ENCODE data around the gene PLXDC1. TPM values are rescaled to one million over a fixed set of nuclear protein-coding genes. Genes with fewer than 3 reads are reported as not detected.

The PLXDC1 gene
- total and polyA plus RNA-seq, 2 of the 13 experiments (the other 11 are each of a cell fraction or from before 2014, with no cell fraction given), result not detected

DNA sequence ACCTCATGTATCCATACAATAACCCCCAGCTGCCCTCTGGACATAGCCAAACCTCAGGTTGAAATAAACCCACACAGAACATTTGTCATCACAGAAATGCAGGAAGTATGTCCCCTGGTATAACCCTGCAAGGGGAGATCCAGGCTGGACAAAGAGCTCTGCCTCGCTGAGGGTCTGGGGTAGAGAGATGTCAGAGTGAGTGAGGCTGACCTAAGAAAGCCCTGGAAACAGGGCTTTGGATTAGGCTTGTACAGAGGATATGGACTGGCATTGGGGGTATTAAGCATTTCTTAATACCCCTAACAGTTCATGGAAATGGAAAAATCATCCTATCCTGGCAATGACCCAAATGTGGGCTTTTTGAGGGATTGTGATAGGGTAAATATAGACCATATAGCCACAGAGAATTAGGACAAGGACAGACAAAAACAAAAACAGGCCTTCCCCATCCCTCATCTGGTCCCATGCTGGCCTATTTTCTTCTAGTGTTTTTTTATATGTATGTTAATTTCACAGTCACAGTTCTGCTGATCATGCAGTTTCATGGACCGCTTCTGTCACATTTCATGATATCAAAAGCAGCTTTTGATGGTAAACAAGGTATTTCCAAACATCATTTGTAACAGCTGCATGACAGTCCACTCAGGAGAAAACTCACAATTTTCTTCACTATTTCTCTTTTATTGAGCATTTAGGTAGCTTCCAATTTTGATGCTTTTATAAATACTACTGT lies 26.1 kb downstream of the PLXDC1 start:
- ATAC-seq (no peak), FAIRE-seq (no peak), DNase-seq (ENCODE audit: low spot score) (no peak)
- no peak overlapping the region for H2AFZ ChIP-seq (ENCODE audit: low read length)
- H3K4me2 ChIP-seq (ENCODE audit: low read depth, low read length), result no peak overlapping the region
- intact Hi-C loops (cut with micrococcal nuclease; ENCODE audit: unreplicated experiment) (no loop called here), in situ Hi-C loops (cut with HindIII; ENCODE audit: extremely low pct_ligation_motif_present, low pct_unique_long_range_greater_than_20kb) (no loop called here)
- no peak overlapping the region for H3K27ac ChIP-seq (ENCODE audit: extremely low read length, insufficient read depth, low read length)
- H3K9ac ChIP-seq (ENCODE audit: insufficient read depth, low read depth, low read length), result no peak overlapping the region
- no peaks in the 10 kb centered on the region for H4K20me1 ChIP-seq (ENCODE audit: insufficient read depth, low read length)
- peaks cover 2 to 16% of the 10 kb centered on the region in 2 experiments; a peak in 4 of 5 replicates for H3K27me3 ChIP-seq (ENCODE audit: control insufficient read depth in 1 of 2, insufficient read depth in 2 of 2, low read length in 2 of 2)
- BruUV-seq (replicated peaks), result no TSS peak
- no peaks in the 10 kb centered on the region for H3K36me3 ChIP-seq (replicated peaks in 1 of 2; ENCODE audit: control insufficient read depth in 1 of 2, insufficient read depth in 2 of 2, low read length in 2 of 2)
- CTCF ChIA-PET (ENCODE audit: low intra/inter-chr PET ratio, low total read pairs), result no interaction called here
- no peaks in the 10 kb centered on the region for H3K79me2 ChIP-seq (ENCODE audit: insufficient read depth, low read length)
- no peaks in the 10 kb centered on the region for H3K4me1 ChIP-seq (ENCODE audit: insufficient read depth, low read length)
- 62% methylated on average over 2 of the region's 2 CpGs for WGBS (ENCODE audit: low lambda C conversion rate)
- TF ChIP-seq MAFF (IDR thresholded peaks at IDR 0.05; ENCODE audit: low read depth, low read length) (peak; percentile 97), ZNF891 (CRISPR knock-in tag; IDR thresholded peaks at IDR 0.05) (no peak), MAFK (conservative IDR thresholded peaks at IDR 0.05 in 1 of 2, IDR thresholded peaks at IDR 0.05 in 1 of 2; ENCODE audit: low read length in 2 of 2) (peak; percentile 96 to 97), FOXP1 (IDR thresholded peaks at IDR 0.05) (no peak), FOXP1 (CRISPR knock-in tag; IDR thresholded peaks at IDR 0.05) (no peak)
- POLR2A ChIA-PET, result interaction anchor here (1.5 kb wide), 1 partner anchor 11 kb away, joined by 4 read pairs; no protein-coding TSS in a partner anchor
- H3K4me3 ChIP-seq (replicated peaks in 1 of 3; ENCODE audit: insufficient read depth in 1 of 3, low read depth in 2 of 3, low read length in 3 of 3), result no peak overlapping the region
- no peaks in the 10 kb centered on the region for H3K9me3 ChIP-seq (ENCODE audit: low read length)

DNA sequence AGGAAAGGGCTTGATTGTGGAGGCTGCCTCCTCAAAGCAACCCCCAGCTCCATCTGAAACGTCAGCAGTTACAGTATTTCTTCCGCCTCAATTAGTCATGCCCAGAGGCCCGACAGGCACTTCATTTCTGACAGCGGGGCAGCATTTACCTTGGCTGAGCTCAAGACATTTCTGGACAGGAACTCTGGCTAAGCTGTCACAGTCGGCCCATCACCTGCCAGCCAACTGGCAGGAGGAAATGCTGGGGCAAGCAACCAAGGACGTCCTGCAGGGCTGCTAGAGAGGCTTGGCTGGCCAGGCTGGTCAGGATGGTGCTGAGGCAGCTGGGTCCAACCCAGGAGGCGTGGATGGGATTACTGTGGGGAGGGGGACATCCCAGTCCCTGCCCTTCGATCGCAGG lies 27.8 kb downstream of the PLXDC1 start:
- H3K9ac ChIP-seq (ENCODE audit: insufficient read depth, low read depth, low read length), result no peak overlapping the region
- intact Hi-C loops (cut with micrococcal nuclease; ENCODE audit: unreplicated experiment), result no loop called here
- no peak overlapping the region for H3K27ac ChIP-seq (ENCODE audit: extremely low read length, insufficient read depth, low read length)
- TF ChIP-seq TP53 (CRISPR knock-in tag; conservative IDR thresholded peaks at IDR 0.05), result no peak
- no peak for TF ChIP-seq ZSCAN31 (CRISPR knock-in tag; IDR thresholded peaks at IDR 0.05; ENCODE audit: low read depth)
- TF ChIP-seq KLF13 (CRISPR knock-in tag; IDR thresholded peaks at IDR 0.05), result no peak
- no peak for TF ChIP-seq ZNF335 (CRISPR knock-in tag; IDR thresholded peaks at IDR 0.05)
- TF ChIP-seq ZNF552 (CRISPR knock-in tag; IDR thresholded peaks at IDR 0.05; ENCODE audit: borderline replicate concordance), result no peak
- no peak for TF ChIP-seq ZNF317 (CRISPR knock-in tag; IDR thresholded peaks at IDR 0.05)
- TF ChIP-seq ZNF570 (CRISPR knock-in tag; IDR thresholded peaks at IDR 0.05; ENCODE audit: borderline replicate concordance), result no peak
- H3K4me1 ChIP-seq (ENCODE audit: insufficient read depth, low read length), result no peaks in the 10 kb centered on the region
- ATAC-seq (no peak), FAIRE-seq (no peak), DNase-seq (ENCODE audit: low spot score) (no peak)
- H3K4me2 ChIP-seq (ENCODE audit: low read depth, low read length), result no peak overlapping the region
- H3K4me3 ChIP-seq (replicated peaks in 1 of 3; ENCODE audit: insufficient read depth in 1 of 3, low read depth in 2 of 3, low read length in 3 of 3), result no peak overlapping the region
- ChIA-PET POLR2A (no interaction called here), CTCF (ENCODE audit: low intra/inter-chr PET ratio, low total read pairs) (no interaction called here)
- no TSS peak for BruUV-seq (replicated peaks)
- H3K36me3 ChIP-seq (replicated peaks in 1 of 2; ENCODE audit: control insufficient read depth in 1 of 2, insufficient read depth in 2 of 2, low read length in 2 of 2), result no peaks in the 10 kb centered on the region
- H4K20me1 ChIP-seq (ENCODE audit: insufficient read depth, low read length), result no peaks in the 10 kb centered on the region
- H2AFZ ChIP-seq (ENCODE audit: low read length), result no peak overlapping the region
- WGBS (ENCODE audit: low lambda C conversion rate), result 34% methylated on average over 7 of the region's 9 CpGs
- no peaks in the 10 kb centered on the region for H3K79me2 ChIP-seq (ENCODE audit: insufficient read depth, low read length)
- in situ Hi-C loops (cut with HindIII; ENCODE audit: extremely low pct_ligation_motif_present, low pct_unique_long_range_greater_than_20kb), result no loop called here
- H3K9me3 ChIP-seq (ENCODE audit: low read length), result no peaks in the 10 kb centered on the region
- peaks cover 2 to 16% of the 10 kb centered on the region in 2 experiments; a peak in 4 of 5 replicates for H3K27me3 ChIP-seq (ENCODE audit: control insufficient read depth in 1 of 2, insufficient read depth in 2 of 2, low read length in 2 of 2)
